Adipocyte (in vitro differentiated cells): Measurements from ENCODE around the gene CYGB.

Source experiments
- DNase-seq: peaks from one replicate; pipeline ENCODE4 v3.0.0-alpha.2; 2015; ENCODE audit warnings: low read depth
- H3K27me3 ChIP-seq: replicated peaks from 2 replicates; pipeline ENCODE4 v1.7.0; 2013; ENCODE audit warnings: mild to moderate bottlenecking, low read length, moderate library complexity; ENCODE audit not compliant: control insufficient read depth, insufficient read depth
- H3K36me3 ChIP-seq: 2 replicates; pipeline ENCODE4 v1.7.0; 2013; ENCODE audit warnings: low read length, mild to moderate bottlenecking, moderate library complexity; ENCODE audit not compliant: control insufficient read depth, insufficient read depth, severe bottlenecking
- H3K4me1 ChIP-seq: 2 replicates; pipeline ENCODE4 v1.7.0; 2013; ENCODE audit warnings: mild to moderate bottlenecking, low read length, moderate library complexity; ENCODE audit not compliant: control insufficient read depth, insufficient read depth
- H3K4me3 ChIP-seq: 2 replicates; pipeline ENCODE4 v1.7.0; 2013; ENCODE audit warnings: mild to moderate bottlenecking, low read length, moderate library complexity
- H3K9ac ChIP-seq: 2 replicates; pipeline ENCODE4 v1.7.0; 2013; ENCODE audit warnings: mild to moderate bottlenecking, low read length, moderate library complexity
- H3K9me3 ChIP-seq: 2 replicates; pipeline ENCODE4 v1.7.0; 2013; ENCODE audit warnings: mild to moderate bottlenecking, low read length, moderate library complexity; ENCODE audit not compliant: control insufficient read depth

The CYGB gene

GRCh38 chr17:76558198-76559095, 20.9 kb upstream of the CYGB start:
- Histone ChIP-seq H3K9me3 (no peaks in the 10 kb centered on the region), H3K36me3 (peaks cover 31% of the 10 kb centered on the region), H3K4me1 (peaks cover 49% of the 10 kb centered on the region), H3K4me3 (peak overlapping the region; percentile 100), H3K27me3 (no peaks in the 10 kb centered on the region), H3K9ac (peak overlapping the region; percentile 100)
- peak; percentile 64 for DNase-seq

DNA sequence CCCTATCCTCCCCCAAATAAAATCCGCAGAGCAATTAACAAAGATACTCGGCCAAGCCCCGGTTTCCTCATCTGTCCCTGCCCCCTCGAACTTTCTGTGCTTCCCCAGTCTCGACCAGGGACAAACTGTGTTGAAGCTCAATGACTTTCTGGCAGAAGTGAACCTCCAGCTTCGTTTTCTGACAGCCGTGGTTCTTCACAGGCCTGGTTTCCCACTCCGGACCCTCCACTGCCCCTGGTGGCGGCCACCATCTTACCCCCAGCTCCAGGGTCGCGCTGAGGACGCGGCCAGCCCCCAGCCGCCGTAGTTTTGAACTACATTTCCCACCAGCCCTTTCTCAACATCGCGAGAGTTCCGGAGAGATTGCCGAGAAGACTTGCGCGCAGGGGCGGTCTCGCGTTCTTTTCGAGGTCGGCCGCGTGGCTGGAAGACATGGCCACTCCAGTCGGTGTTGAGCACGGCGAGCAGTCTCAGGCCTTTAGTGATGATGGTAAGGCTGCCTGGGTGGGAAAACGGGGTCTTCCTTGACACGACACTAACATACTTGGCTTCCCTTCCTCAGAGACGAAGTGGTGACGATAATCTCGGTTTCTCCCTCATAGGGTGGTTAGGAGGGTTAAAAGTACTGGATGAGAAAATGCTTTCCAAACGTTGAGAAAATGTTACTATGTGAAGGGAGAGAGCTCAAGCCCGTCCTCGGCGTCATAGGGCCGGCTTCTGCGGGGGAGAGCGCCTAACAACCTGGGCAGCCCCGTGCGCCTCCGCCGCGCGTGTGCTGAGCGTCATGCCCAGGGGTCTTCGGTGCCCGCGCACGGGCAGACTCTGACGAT, 20.1 kb upstream of the CYGB start:
- Histone ChIP-seq H3K4me1 (peaks cover 51% of the 10 kb centered on the region), H3K27me3 (no peaks in the 10 kb centered on the region), H3K9ac (peak overlapping the region; percentile 100), H3K4me3 (peak overlapping the region; percentile 100), H3K9me3 (no peaks in the 10 kb centered on the region), H3K36me3 (peaks cover 23% of the 10 kb centered on the region)
- DNase-seq = peak; percentile 99

DNA sequence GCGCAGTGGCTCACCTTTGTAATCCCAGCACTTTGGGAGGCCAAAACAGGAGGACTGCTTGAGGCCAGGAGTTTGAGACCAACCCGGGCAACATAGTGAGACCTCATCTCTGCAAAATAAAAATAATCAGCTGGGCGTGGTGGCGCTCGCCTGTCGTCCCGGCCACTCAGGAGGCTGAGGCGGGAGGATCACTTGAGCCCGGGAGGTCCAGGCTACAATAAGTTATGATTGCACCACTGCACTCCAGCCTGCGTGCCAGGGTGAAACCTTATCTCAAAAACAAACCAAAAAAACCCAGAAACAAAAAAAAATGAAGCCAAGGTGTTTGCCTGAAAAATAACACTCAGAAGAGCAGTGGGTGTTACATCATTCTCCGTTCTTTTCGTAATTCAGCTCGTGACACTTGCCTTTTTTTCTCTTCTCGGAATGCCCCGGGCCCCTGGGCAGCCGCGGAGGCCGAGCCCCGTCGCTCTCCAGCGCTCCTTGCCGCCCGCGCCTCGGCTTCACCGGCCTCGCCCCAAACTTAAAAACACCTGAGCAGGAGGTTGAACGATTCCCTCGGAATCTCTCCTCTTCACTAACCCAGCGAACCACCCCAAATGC, 19.4 kb upstream of the CYGB start:
- DNase-seq = peak; percentile 55

DNA sequence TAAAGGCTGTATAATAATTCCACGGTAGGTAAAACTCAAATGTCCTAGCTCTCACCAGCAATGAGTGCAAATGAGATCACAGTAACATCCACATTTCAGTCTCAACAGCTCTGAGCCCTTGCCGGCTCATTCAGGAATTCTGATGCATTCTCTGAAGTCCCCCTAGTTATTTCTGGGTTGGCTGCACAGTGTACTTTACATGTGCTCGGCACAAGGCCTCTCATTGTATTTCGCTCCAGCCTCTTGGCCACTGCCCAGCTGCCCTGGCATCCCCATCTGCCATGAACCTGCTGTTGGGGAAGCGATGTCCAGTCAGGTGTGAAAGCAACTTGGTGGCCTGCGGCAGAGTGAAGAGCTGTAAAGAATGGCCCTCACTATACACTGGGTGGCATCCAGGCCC, 16.6 kb upstream of the CYGB start:
- no peak overlapping the region for H3K9ac ChIP-seq
- no peak overlapping the region for H3K4me3 ChIP-seq
- H3K4me1 ChIP-seq = peaks cover 38% of the 10 kb centered on the region
- no peaks in the 10 kb centered on the region for H3K27me3 ChIP-seq
- DNase-seq = no peak
- no peaks in the 10 kb centered on the region for H3K36me3 ChIP-seq
- no peaks in the 10 kb centered on the region for H3K9me3 ChIP-seq

More for the DNA sequence above, 19.4 kb upstream of the CYGB start:
- peak overlapping the region; percentile 100 for H3K9ac ChIP-seq
- H3K4me1 ChIP-seq = peaks cover 45% of the 10 kb centered on the region
- peaks cover 20% of the 10 kb centered on the region for H3K36me3 ChIP-seq
- H3K27me3 ChIP-seq = no peaks in the 10 kb centered on the region
- no peaks in the 10 kb centered on the region for H3K9me3 ChIP-seq
- peak overlapping the region; percentile 100 for H3K4me3 ChIP-seq

DNA sequence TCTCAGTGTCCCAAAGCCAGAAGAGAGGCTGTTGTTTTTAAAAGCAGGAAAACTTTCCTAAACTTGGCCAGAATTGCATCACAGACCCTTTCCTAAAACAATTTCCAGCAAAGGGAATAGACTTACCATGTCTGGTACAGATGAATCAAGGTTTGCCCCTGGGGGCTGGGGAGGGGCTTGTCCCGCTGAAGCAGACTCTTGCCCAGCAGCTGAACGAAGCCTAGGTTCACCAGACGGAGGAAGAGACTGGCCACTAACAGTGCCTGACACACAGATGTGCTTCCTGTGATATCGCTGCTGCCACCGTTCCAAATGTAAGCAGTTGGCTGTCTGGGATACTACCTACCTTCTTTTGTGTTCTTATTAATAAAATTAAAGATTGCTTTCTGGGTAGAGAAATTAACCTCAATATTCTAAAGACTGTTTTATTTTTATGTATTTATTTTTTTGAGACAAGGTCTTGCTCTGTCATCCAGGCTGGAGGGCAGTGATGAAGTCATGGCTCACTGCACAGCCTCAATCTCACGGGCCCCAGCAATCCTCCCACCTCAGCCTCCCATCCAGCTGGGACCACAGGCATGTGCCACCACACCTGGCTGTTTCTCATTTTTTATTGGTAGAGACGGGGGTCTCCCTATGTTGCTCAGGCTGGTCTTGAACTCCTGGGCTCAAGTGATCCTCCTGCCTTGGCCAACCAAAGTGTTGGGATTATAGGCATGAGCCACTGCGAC, 15.8 kb upstream of the CYGB start:
- H3K36me3 ChIP-seq = no peaks in the 10 kb centered on the region
- no peak for DNase-seq
- no peak overlapping the region for H3K4me3 ChIP-seq
- no peaks in the 10 kb centered on the region for H3K27me3 ChIP-seq
- no peaks in the 10 kb centered on the region for H3K9me3 ChIP-seq
- no peak overlapping the region for H3K9ac ChIP-seq
- peaks cover 40% of the 10 kb centered on the region for H3K4me1 ChIP-seq

GRCh38 chr17:76551685-76552084, 14.2 kb upstream of the CYGB start:
- Histone ChIP-seq H3K9ac (peak overlapping the region; percentile 46), H3K4me3 (no peak overlapping the region), H3K4me1 (peaks cover 54% of the 10 kb centered on the region), H3K36me3 (no peaks in the 10 kb centered on the region), H3K9me3 (no peaks in the 10 kb centered on the region), H3K27me3 (no peaks in the 10 kb centered on the region)
- DNase-seq = no peak

- H3K4me3 ChIP-seq = peak overlapping the region; percentile 56
- no peaks in the 10 kb centered on the region for H3K27me3 ChIP-seq
- no peaks in the 10 kb centered on the region for H3K36me3 ChIP-seq
- DNase-seq = peak; percentile 79
- H3K4me1 ChIP-seq = peaks cover 55% of the 10 kb centered on the region
- no peaks in the 10 kb centered on the region for H3K9me3 ChIP-seq
- peak overlapping the region; percentile 46 for H3K9ac ChIP-seq
Measured at GRCh38 chr17:76550712-76551615, 13.5 kb upstream of the CYGB start.

DNA sequence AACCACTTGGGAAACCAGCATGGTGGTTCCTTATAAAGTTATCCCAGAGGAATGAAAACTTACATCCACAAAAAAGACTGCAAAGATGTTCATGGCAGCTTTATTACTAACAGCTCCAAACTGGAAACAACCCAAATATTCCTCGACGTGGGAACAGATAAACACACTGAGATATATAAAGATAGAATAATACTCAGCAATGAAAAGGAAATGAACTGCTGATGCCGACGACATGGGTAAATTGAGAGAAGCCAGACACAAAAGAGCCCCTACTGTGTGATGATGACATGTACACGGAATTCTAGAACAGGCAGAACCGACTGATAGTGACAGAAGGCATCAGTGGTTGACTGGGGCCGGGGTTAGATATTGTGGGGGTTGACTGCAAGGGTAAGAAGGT, 12.0 kb upstream of the CYGB start:
- H3K27me3 ChIP-seq = no peaks in the 10 kb centered on the region
- peaks cover 55% of the 10 kb centered on the region for H3K4me1 ChIP-seq

GRCh38 chr17:76549215-76549518, 11.7 kb upstream of the CYGB start:
- no peak for DNase-seq
- Histone ChIP-seq H3K36me3 (no peaks in the 10 kb centered on the region), H3K4me1 (peaks cover 55% of the 10 kb centered on the region), H3K27me3 (no peaks in the 10 kb centered on the region), H3K4me3 (no peak overlapping the region), H3K9me3 (no peaks in the 10 kb centered on the region), H3K9ac (no peak overlapping the region)

More for the DNA sequence above, 12.0 kb upstream of the CYGB start:
- H3K36me3 ChIP-seq = no peaks in the 10 kb centered on the region
- H3K9ac ChIP-seq = no peak overlapping the region
- no peak for DNase-seq
- no peaks in the 10 kb centered on the region for H3K9me3 ChIP-seq
- no peak overlapping the region for H3K4me3 ChIP-seq
